GM18498 (cell line): Measurements from ENCODE around the gene NTM.

ENCODE experiments used
- ATAC-seq: cut with Tn5 transposase; IDR thresholded peaks from one replicate; pipeline ENCODE4 v1.9.1; 2021; ENCODE audit warnings: mild to moderate bottlenecking, moderate library complexity; ENCODE audit not compliant: unreplicated experiment

Gene NTM

DNA sequence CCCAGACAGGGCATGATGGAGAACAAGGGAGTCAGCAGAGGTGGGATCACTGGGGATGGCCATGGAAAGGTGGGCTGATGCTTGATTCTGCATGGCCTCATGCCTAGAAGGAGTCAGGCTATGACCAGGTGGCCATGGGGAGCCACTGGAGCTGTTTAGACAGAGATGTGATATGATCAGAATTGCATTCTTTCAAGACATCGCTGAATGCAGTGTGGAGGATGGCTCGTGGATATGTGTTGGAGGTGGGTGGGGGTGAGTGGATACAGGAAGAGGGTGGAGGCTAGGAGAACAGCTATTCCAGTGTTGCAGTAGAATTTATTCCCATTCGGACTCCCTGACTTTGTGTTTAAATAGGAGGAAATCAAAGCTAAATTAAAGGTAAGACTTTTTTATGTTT, 841.1 kb downstream of the NTM start:
- no peak for ATAC-seq

DNA sequence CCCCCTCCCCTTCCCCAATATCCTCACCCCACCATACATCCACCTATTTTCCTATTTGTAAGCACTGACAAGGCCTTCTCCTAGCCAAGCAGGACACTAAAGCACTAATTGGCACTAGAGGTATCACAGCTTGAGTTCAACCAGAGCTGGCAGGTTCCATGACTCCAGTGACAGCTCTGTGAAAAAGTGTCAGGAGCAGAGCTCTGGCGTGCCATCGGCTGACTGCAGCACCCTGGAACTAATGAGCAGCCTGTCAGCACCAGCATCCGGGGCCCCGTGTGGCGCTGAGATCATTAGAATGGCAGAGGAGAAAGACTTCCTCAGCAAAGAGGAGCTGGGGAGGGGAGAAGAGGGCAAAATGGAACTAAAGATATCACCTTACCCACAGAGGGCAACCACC, 847.4 kb downstream of the NTM start:
- ATAC-seq, result no peak

DNA sequence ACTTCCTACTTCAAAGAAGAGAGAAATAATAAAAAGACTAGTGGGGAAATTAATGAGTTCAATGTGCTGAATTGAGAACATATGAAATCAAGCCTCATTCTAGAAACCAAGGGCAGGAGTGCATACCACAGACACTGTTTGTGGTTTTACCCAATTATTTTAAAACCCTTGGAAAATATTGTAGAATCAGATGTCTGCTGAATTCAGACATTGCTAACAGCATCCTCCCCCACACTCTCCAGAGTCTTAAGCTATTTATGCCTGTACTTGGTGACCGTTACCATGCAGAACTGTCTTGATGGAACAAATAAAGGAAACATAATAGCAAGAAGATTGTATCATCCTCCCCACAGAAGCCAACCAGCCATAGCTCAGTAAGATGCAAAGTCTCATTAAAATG, 850.1 kb downstream of the NTM start:
- no peak for ATAC-seq

DNA sequence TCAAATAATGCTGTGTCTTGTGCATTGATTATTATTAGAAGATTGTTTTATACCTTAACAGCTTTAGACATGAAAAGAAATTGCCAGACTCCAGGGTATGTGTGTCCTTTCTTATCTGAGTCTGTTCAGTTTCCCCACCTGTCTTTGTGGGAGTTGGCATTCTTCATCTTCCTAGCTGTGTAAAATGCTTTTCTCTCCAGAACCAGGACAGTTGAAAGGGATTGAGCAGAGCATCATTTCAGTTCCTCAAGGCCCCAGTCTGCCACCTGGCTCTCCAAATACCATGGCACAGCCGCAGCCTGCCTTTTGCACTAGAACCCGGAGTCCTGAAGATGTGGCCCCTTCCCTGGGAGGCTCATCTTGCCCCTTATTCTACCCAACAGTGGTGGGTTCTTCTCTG, 851.9 kb downstream of the NTM start:
- no peak for ATAC-seq

DNA sequence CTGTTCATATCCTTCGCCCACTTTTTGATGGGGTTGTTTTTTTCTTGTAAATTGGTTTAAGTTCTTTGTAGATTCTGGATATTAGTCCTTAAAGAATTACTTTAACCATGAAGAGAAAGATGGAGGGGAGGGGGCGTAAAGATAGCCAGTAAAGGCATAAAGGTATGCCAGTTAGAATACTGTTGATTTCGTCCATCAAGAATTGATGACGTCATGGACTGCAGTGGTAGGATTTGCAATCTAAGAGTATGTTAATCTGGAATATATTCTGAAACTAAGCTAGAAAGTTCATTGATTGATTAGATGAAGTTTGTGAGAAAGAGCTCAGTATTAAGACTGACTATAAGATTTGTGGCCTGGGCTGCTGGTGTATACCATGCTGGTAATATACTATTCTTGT, 856.1 kb downstream of the NTM start:
- no peak for ATAC-seq

DNA sequence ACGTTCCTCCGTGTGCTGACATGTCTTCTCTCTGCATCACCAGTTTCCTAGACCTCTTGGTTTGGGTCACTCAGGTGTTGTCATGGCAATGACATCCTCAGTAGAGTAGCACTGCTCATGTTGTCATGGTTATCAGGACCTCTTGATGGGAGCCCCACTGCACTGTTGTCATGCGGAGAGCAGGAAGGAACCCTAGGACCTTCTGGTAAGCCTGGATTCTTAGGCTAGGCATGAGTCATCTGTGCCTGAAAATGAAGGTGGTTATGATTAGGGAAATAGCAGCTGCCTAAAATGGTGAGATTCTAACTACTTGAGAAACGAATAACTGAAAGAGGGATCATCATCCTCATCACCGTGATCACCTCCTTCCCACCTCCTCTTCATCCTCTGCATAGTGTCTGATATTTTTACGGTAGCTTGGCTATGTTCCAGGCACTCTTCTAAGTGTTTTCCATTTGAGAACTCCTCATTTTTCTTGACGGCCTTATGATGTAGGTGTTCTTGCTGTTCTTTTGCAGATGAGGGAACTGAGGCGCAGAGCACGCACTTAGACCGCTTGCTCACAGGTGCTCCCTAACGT, 858.4 kb downstream of the NTM start:
- no peak for ATAC-seq

DNA sequence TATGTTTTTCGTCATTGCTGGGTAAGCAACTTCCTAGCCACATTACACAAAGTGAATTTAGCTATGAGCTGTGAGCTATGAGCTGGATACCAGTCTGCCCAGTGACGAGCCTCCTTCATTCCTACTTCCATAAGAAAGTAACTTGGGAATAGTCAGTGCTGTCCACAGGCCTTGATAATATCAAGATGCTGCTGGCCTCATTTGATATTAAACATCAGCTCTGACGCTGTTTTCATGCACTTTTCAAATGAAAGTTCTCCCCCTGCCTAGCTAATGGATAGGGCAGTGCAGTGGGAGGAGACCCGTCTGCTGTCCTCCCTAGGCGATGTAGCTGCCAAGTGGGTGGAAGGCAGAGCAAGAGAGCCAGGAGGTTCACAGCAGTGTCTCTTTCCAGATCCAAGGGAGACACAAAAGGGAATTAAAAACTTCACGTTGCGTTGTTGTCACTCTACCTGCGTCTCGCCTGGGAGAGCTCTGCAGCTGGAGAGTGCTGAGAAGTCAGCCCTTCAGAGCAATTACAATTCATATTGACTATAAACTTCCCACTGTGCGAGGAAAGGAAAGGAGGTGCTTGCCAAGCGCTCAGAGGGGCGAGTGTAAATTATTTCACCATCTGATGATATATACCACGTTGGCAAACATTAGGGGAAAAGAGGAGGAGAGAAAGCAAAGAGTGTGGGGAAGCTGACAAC, 861.4 kb downstream of the NTM start:
- ATAC-seq, result no peak

DNA sequence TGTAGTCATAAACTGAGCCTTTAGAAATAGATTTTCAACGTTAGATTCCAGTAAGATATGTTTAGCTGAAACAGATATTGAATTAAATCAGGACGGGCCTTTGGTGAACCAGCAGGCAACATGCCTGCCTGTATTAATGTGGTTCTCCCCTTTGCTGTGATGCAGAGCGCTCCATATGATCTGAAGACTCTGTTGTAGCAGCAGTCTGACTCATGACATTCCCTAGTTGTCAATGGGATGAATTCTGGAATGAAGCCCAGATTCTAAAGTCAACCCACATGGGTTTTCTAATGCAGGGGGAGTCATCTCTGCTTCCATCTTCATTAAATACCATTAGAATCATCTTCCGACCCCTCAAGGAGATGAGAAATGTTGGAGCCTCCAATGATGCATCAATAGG, 864.5 kb downstream of the NTM start:
- no peak for ATAC-seq

DNA sequence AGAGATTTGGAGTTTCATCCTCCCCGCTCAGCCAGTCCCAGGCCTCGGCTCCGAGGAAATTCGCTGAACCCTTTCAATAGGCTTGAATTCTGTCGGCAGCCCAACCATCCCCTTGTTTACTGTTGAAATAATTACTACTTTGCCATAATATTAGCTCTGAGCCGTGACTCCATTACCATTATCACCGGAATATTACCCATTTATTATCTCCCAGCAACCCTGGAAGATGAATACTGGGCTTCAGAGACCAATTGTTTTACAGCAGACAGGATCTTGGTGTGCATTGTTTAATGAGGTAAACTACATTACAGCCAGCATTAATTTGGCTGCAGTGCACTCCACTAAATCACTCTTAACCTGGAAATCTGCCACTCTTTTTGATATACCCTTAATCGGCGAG, 867.4 kb downstream of the NTM start:
- ATAC-seq, result no peak

DNA sequence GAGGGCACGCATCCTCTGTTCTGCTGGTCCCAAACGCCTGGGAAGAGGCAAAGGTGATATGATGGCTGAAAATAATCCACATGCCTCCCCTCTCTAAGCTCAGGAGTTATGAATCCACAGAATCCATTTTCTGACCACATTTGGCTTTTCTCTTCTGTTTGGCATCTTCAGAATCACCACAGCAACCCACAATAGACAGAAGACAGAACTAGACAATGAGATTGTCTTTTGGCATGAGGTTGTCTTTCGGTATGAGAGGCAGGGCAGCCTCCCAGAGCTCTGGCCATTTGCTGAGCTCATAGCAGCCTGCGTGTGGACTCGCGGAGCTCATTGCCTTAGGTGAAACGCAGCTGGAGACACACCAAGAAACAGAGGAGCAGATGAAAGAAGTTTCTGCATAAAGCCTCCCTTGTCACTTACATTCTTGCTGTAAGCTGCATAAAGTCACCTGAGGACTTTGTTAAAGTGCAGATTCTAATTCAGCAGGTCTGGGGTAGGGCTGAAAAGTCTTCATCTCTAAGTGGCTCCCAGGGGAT, 868.0 kb downstream of the NTM start:
- no peak for ATAC-seq

DNA sequence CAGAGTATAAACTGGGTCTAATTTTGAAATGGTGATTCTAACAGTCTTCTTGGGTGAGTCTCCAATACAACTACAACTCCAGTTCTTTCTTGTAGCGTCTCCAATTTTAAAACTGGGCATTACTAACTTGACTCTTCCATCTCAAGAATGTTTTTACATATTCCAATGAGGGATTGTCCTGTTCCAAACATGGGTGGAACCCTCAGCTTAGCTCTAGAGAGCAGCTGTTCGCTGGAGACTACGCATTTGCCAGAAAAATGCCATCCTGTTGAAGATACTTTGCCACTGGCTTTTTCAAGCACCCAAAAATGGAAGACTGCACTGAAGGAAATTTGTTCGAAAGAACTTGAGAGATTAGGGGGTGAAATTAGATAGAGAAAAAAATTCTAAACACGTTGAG, 870.0 kb downstream of the NTM start:
- ATAC-seq, result no peak

DNA sequence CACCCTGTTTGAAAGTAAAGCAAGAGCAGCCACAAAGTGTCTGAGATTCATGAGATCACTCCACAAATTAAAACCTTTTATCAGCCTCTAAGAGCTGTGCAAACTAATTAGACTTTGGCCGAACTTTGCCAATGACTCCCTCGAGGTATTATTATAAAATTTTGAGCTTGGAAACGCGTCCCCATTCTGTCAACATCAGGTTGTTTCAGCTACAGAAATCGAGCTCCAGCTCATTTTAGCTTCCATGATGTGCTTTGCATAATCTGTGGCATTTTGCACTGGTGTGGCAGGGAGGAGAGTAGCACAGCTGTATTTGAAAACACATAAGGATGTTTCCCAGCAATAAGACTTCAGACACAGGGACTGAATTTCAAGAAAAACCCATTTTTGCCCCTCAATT, 872.2 kb downstream of the NTM start:
- ATAC-seq, result no peak

DNA sequence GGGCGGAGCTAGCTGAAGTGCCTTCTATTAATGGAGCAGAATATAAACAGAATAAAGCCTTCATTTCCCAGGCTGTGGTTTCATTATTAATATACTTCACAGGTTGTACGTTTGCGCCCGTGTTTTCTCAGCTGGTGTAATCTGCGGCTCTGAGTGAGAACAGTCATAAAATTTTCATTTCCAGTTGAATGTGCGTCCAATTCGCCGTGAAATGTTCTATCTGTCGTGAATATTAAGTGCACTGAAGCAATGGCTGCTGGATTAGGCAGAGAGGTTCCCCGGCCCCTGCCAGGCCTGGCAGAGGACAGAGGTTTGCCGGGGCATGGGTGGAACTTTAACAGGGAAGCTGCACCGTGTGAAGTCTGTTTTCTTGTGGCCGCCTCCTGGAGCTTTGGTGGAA, 874.4 kb downstream of the NTM start:
- ATAC-seq, result no peak

DNA sequence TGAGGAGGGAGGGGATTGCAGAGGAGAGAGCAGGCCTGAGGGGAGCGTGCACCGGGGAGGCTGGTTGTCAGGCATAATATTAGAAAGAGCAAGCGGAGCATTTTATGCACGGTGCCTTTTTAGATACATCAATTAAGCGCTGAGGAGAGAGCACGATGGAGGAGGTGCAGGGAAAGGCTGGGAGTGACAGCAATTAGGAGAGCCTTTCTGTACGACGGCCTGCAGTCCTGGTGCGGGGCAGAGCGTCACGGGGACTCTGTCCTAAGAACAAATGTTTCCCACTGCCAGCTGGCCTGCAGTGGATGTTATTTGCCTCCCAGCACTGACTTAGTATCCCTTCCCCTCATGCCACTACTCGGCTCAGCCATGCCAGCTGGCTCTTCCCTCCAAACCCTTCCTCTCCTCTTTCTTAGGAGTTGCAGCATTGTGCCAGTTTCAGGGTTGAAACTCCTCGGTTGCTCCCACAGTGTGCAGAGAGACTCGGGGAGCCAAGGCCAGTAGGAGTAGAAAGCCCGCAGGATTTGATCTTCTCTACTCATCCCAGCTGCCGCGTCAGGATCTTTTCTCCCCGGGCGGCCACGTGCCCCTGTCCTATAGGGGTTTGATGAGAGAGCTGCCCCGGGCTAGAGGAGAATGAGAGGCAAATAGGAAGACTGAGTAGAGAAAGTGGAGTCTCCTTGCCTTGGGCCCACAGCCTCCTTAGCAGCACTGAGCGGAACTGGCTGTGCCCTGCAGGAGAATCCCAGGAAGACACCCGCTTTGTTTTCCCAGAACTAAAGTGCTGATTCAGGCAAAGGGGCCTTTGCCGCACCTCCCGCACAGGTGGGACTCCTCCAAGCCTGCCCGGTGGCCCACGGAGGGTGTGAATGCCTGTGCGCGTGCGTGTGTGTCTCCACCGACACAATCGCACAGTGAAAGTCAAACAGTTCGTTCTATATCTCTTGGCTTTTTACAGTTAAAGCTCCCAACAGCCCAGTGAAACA, 875.3 kb downstream of the NTM start:
- ATAC-seq, result no peak

DNA sequence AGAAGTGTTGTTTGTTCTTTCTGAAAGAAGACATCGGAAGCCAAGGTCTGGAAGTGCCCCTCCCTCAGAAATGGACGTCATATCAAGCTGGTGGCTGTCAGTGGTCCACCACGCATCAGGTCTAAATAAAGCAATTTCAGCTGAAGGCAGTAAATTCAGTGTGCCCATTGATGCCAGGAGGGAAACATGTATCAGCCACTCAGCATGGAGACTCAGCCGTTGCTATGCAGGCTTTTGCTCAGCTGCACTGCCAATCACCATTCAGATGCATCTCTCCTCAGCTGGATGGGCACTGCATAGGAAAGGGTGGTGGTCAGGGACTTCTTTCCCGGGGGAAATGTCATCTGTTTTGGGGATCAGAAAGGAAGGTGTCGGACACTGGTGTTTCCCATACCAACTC, 878.2 kb downstream of the NTM start:
- ATAC-seq, result no peak

DNA sequence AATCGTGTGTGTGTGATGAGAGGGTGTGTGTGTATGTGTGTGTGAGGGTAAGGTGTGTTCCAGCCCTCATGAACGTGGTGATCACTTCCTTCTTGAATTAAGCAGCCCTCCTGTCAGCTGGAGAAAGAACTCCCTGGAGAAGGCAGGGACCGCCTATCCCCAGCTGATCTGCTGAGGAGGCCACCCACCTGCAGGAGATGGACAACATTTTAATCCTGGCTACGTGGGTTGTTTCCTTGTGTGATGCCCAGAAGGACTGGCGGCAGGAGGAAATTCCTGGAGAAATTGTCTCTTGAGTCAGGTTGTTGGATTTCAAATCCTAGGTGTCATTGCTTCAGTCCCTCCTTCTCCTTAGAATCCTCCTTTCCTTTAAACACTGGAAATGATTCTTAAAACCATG, 878.8 kb downstream of the NTM start:
- no peak for ATAC-seq

DNA sequence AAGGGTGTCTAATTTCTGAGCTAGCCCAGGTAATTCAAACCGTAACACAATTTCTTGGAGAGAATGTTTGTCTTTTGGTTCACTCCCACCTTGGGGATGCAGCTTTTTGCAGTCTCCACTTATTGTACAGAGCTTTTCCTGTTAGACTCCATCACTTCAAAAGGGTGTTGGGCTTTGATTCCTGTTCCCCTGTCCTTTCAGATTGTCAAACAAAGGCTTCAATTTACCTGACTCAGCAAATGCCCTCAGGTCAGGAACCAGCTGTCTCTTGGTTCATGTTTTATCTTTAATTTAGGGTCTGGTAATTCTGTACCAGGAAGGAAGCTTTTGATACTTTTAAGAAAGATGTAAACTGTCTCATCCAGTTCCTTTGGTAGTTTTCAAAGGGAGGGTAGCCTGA, 880.6 kb downstream of the NTM start:
- no peak for ATAC-seq

DNA sequence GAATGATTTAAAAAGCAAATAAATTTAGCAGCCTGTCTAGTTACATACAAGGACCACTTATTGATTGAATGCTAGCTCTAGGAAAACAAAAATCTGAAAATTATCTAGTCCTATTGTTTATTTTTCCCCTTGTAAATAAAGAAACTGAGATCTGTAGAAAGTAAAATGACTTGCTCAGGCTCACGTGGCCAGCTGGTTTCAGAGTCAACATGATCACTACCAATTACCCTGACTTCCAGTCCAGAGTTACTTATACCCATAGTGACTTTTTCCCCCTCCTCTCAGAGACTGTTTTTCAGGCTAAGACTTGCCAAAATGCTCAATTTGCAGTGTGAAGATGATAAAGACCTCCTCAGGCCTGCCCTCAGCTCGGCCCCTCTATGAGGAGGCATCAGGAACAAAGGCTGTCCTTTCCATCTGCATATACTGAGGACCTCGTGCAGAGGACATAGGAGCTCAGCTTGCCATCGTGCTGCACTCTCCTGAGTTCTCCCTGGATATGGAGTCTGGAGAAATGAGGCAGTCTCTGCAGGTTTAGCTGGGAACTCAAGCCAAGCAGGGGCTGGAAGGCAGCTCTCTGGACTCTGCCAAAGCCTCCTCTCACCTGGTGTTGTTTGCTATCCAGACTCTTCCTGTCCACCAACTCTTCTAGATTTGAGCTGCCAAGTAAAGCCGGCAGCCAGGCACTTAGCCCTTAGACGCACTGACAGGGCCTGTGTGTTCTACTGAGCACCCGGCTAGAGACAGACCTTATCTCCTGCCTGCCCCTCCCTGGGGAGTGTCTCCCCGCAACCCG, 883.3 kb downstream of the NTM start:
- ATAC-seq, result no peak

DNA sequence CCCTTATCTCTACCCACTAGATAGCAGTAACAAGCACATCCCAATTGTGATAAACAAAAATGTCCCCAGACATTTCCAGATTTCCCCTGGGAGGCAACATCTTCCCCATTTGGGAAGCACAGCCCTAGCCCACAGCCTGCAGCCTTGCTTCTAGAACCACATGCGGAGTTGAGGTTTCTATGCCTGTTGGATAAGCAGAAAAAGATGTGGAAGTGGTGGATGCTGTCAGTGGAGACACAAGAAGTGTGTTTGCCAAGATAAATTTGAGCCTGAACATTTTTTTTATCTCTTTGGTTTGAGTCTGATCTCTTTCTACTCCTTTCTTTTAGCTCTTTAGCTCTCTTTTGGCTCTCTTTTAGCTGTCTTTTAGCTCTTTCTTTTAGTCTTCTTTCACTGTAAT, 884.5 kb downstream of the NTM start:
- no peak for ATAC-seq

DNA sequence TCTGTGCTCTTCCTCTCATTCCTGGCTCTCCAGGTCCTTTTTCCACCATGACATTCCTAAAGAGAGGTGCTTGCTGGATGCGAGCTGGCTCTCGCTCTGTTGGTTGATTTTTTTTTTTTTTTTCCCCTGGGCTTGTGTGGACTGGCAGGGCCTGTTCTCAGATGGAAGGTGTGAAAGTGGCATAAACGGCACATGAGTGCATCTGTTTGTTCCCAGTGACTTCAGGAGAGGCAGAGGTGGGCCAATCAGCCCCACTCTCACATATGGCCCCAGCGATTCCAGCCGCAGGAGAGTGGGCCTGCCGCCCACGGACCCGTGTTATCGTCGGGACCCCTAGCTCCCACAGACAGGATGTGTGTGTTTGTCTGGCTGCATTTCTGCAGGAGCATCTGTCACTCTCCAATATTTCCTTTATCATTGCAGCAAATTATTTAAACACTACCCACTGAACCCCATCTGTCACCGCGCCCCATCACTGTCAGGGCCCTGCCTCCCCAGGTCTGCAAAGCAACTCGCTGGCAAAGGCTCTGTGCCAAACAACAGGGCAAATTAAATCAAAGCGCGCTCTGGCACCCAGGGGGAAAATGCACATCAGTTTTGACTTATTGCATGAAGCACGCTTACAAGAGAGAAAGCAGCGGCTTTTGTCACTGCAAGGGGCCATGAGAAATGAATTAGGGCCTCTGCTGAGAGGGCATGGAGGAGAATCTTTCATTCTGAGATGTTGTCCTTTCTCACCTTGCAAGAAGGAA, 886.3 kb downstream of the NTM start:
- no peak for ATAC-seq
